ENCODE results near the gene NRARP. TPM values are rescaled to one million over a fixed set of nuclear protein-coding genes. Genes with fewer than 3 reads are reported as not detected.
"Not testable (repeated sequence)": the region's sequence is repeated elsewhere in the genome, so short reads cannot be mapped to it uniquely, and the experiment has no call there.

NRARP gene
- total and polyA plus RNA-seq, 2 of the 8 experiments (the other 6 are each of a cell fraction or from before 2014, with no cell fraction given): 32.5 to 37.2 TPM

DNA sequence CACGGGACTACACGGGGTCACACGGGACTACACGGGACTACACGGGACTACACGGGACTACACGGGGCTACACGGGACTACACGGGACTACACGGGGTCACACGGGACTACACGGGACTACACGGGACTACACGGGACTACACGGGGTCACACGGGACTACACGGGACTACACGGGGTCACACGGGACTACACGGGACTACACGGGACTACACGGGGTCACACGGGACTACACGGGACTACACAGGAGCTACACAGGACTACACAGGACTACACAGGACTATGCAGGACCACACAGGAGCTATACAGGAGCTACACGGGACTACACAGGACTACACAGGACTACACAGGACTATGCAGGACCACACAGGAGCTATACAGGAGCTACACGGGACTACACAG, 27.5 kb upstream of the NRARP start:
- H3K79me2 ChIP-seq (ENCODE audit: control insufficient read depth in 1 of 2, insufficient read depth in 2 of 2, low read length in 2 of 2); H2BK12ac ChIP-seq (ENCODE audit: low read depth, low read length); H3K9me3 ChIP-seq (ENCODE audit: insufficient read depth in 2 of 2, low read depth in 1 of 2, low read length in 1 of 2); DNase-seq (ENCODE audit: low read depth in 1 of 2, low spot score in 2 of 2); H3K4me1 ChIP-seq (replicated peaks in 1 of 4; ENCODE audit: control insufficient read depth in 3 of 4, insufficient read depth in 4 of 4, low read length in 3 of 4); H3K4me3 ChIP-seq (ENCODE audit: extremely low read depth in 1 of 4, insufficient read depth in 2 of 4, low read depth in 3 of 4, low read length in 4 of 4); H3K23me2 ChIP-seq (ENCODE audit: low read depth, low read length); H3K18ac ChIP-seq (ENCODE audit: extremely low read depth, low read length); H3K9ac ChIP-seq (replicated peaks in 1 of 4; ENCODE audit: extremely low read depth in 1 of 4, low read depth in 3 of 4, low read length in 3 of 4); H3K27ac ChIP-seq (ENCODE audit: low read depth, low read length); H3K4ac ChIP-seq (replicated peaks; ENCODE audit: insufficient read length, low read depth, low read length); H3K36me3 ChIP-seq (ENCODE audit: control insufficient read depth in 2 of 4, insufficient read depth in 4 of 4, low read length in 3 of 4); H2AFZ ChIP-seq (ENCODE audit: low read length); H2AK5ac ChIP-seq (ENCODE audit: low read depth, low read length); H3K79me1 ChIP-seq (ENCODE audit: low read depth, low read length); H2BK5ac ChIP-seq (ENCODE audit: low read depth, low read length); H4K91ac ChIP-seq (replicated peaks; ENCODE audit: insufficient read length, low read length); H3K56ac ChIP-seq (replicated peaks; ENCODE audit: insufficient read length, low read depth, low read length); H2BK120ac ChIP-seq (replicated peaks; ENCODE audit: low read depth, low read length); H2BK15ac ChIP-seq (ENCODE audit: low read length); H4K20me1 ChIP-seq (replicated peaks in 1 of 2; ENCODE audit: control insufficient read depth in 1 of 2, insufficient read depth in 2 of 2, low read length in 2 of 2); H3K14ac ChIP-seq (ENCODE audit: insufficient read length); H3K27me3 ChIP-seq (replicated peaks in 1 of 4; ENCODE audit: control insufficient read depth in 3 of 4, extremely low read depth in 1 of 4, insufficient read depth in 3 of 4, low read length in 3 of 4); POLR2A ChIA-PET (ENCODE audit: partially characterized antibody); FAIRE-seq; H2BK20ac ChIP-seq (ENCODE audit: low read length); H4K8ac ChIP-seq (ENCODE audit: extremely low read depth, insufficient read depth, low read length); H3K23ac ChIP-seq (ENCODE audit: insufficient read length); H3K4me2 ChIP-seq (ENCODE audit: insufficient read depth in 1 of 2, low read depth in 2 of 2, low read length in 2 of 2); H4K5ac ChIP-seq (ENCODE audit: insufficient read length, low read depth, low read length): not testable (repeated sequence)
- CTCF ChIA-PET (ENCODE audit: partially characterized antibody): interaction anchor here (0.8 kb wide), 1 partner anchor 32 kb away, joined by 4 read pairs; no protein-coding TSS in a partner anchor
- WGBS, 2 experiments (ENCODE audit: extremely low coverage in 1 of 2, insufficient coverage in 1 of 2, insufficient read length in 1 of 2, insufficient replicate concordance in 2 of 2, low coverage in 1 of 2, low lambda C conversion rate in 2 of 2, missing lambda C conversion rate in 1 of 2): 54% methylated on average over 11 of the region's 26 CpGs; no CpG with 5 or more reads in 1 of the 2 experiments
